OCI-LY3 (cell line): Measurements from ENCODE around the gene CC2D1A.

Source experiments
- H2AFZ ChIP-seq: fragments of 200-600, 300-600 bp; shearing (Covaris generic); 2 replicates; pipeline ENCODE4 v1.6.0; 2014; ENCODE audit warnings: antibody characterized with exemption, low read depth, low read length
- H3K27ac ChIP-seq: fragments of 200-600, 300-600 bp; sonication (generic); 2 replicates; pipeline ENCODE4 v1.5.1; 2014; ENCODE audit warnings: mild to moderate bottlenecking, low read length, moderate library complexity, mixed read lengths
- H3K27me3 ChIP-seq: fragments of 200-600, 300-600 bp; sonication (generic); 2 replicates; pipeline ENCODE4 v1.6.1; 2014; ENCODE audit warnings: low read depth, low read length, mixed read lengths
- H3K36me3 ChIP-seq: fragments of 200-600, 300-600 bp; sonication (generic); replicated peaks from 2 replicates; pipeline ENCODE3; 2014; ENCODE audit warnings: low read depth, low read length, mixed read lengths
- H3K4me1 ChIP-seq: fragments of 300-600, 200-600 bp; sonication (generic); 2 replicates; pipeline ENCODE4 v1.6.1; 2014; ENCODE audit warnings: low read length, mixed read lengths
- H3K4me2 ChIP-seq: fragments of 200-600, 300-600 bp; sonication (generic); 2 replicates; pipeline ENCODE4 v1.6.1; 2014; ENCODE audit warnings: low read length, mixed read lengths
- H3K4me3 ChIP-seq: fragments of 300-600, 200-600 bp; sonication (generic); 2 replicates; pipeline ENCODE4 v1.5.1; 2014; ENCODE audit warnings: antibody characterized with exemption, mild to moderate bottlenecking, low read length, moderate library complexity
- H3K79me2 ChIP-seq: fragments of 300-600, 200-600 bp; shearing (Covaris generic); 2 replicates; pipeline ENCODE4 v1.6.1; 2014; ENCODE audit warnings: mild to moderate bottlenecking, low read length, mixed read lengths
- H3K9ac ChIP-seq: fragments of 300-600, 200-600 bp; shearing (Covaris generic); 2 replicates; pipeline ENCODE4 v1.6.0; 2014; ENCODE audit warnings: mild to moderate bottlenecking, low read length, moderate library complexity
- H3K9me3 ChIP-seq: fragments of 200-600, 300-600 bp; shearing (Covaris generic); 2 replicates; pipeline ENCODE4 v1.6.1; 2014; ENCODE audit warnings: low read length, mixed read lengths; ENCODE audit not compliant: insufficient read depth
- H4K20me1 ChIP-seq: fragments of 200-600, 300-600 bp; sonication (generic); 2 replicates; pipeline ENCODE4 v1.6.1; 2016; ENCODE audit warnings: low read length, mixed read lengths; ENCODE audit not compliant: insufficient read depth
- EZH2phosphoT487 ChIP-seq: fragments of 200-600 bp; shearing (Covaris generic); IDR thresholded peaks from 2 replicates; pipeline ENCODE4 v1.6.1; 2018; ENCODE audit warnings: antibody characterized with exemption, mixed run types, low read depth
- TF ChIP-seq, protein P1 (sequence below): fragments of 200-600, 300-600 bp; sonication (generic); IDR thresholded peaks from 2 replicates; pipeline ENCODE4 v1.5.1; 2014; ENCODE audit warnings: antibody characterized with exemption, low read length, low read depth

Gene CC2D1A

DNA sequence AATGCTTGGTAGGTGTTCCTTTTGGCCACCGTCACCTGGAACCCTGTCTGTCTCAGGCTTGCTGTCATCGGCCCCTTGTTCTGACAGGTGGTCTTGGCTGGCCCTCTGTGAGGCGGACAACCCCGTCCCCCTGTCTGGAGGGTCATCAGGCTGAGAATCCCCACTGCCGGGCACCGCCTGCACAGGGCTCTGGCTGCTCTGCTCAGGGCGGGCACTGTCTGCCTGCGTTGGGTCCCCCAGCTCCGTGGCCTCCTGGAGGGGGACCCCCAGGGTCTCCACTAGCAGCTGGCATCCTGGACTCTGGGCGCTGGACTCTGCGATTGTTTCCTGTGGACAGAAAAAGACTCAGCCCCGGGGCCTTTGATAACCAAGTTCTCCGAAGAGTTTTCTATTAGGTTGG lies 15.9 kb upstream of the CC2D1A start:
- Histone ChIP-seq H3K4me2 (no peak overlapping the region), H3K4me3 (no peak overlapping the region), H3K9ac (no peak overlapping the region), H2AFZ (no peak overlapping the region), H3K27ac (no peak overlapping the region), H3K4me1 (peaks cover 1% of the 10 kb centered on the region; the same call in 1 of the 2 replicates), H4K20me1 (no peaks in the 10 kb centered on the region), H3K9me3 (no peaks in the 10 kb centered on the region), H3K36me3 (no peaks in the 10 kb centered on the region), H3K79me2 (no peaks in the 10 kb centered on the region), H3K27me3 (no peaks in the 10 kb centered on the region; the same call in 1 of the 2 replicates)
- TF ChIP-seq, protein P1, sequence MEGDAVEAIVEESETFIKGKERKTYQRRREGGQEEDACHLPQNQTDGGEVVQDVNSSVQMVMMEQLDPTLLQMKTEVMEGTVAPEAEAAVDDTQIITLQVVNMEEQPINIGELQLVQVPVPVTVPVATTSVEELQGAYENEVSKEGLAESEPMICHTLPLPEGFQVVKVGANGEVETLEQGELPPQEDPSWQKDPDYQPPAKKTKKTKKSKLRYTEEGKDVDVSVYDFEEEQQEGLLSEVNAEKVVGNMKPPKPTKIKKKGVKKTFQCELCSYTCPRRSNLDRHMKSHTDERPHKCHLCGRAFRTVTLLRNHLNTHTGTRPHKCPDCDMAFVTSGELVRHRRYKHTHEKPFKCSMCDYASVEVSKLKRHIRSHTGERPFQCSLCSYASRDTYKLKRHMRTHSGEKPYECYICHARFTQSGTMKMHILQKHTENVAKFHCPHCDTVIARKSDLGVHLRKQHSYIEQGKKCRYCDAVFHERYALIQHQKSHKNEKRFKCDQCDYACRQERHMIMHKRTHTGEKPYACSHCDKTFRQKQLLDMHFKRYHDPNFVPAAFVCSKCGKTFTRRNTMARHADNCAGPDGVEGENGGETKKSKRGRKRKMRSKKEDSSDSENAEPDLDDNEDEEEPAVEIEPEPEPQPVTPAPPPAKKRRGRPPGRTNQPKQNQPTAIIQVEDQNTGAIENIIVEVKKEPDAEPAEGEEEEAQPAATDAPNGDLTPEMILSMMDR, result no peak
- TF ChIP-seq EZH2phosphoT487, result no peak

DNA sequence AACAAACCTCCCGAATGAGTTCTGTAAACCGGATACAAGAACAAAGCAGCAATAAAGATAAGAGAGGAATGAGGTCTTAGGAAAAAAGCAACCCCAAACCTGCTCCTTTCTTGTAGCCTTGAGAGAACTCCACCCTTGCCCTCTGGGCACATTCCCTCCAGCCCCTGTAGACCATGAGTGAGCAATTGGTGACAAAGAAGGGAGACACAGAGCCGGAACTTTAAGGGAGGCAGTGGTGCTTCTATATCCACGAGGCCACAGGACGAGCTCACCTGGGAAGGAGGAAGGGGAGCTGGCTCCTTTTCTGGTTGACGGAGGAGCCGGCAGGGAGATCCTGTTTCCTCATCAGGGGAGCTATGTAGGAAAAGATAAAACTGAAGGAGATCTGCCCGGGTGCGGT lies 13.1 kb upstream of the CC2D1A start:
- no peak for TF ChIP-seq EZH2phosphoT487
- TF ChIP-seq, protein P1, result no peak
- no peak overlapping the region for H3K27ac ChIP-seq
- H3K36me3 ChIP-seq, result no peaks in the 10 kb centered on the region

DNA sequence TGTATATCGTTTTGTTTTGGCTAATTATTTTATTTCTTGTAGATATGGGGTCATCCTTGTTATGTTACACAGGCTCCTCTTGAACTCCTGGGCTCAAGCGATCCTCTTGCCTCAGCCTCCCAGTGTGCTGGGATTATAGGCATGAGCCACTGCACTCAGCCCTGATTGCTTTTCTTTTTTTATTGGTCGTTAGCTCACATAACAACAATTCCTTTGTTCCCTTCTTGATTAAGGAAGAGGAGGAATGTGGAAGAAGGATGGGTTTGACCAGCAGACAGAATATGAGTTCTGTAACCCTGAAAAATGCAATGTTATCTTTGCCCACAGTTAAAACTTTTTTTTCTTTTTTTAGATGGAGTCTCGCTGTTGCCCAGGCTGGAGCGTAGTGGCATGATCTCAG lies 11.4 kb upstream of the CC2D1A start:
- no peak overlapping the region for H3K9ac ChIP-seq
- no peak overlapping the region for H3K4me3 ChIP-seq
- H3K27me3 ChIP-seq, result no peaks in the 10 kb centered on the region
- H3K4me2 ChIP-seq, result no peak overlapping the region
- H3K27ac ChIP-seq, result no peak overlapping the region
- no peaks in the 10 kb centered on the region for H3K9me3 ChIP-seq
- TF ChIP-seq EZH2phosphoT487, result no peak
- TF ChIP-seq, protein P1, result no peak
- no peaks in the 10 kb centered on the region for H3K79me2 ChIP-seq
- no peak overlapping the region for H2AFZ ChIP-seq
- no peaks in the 10 kb centered on the region for H3K36me3 ChIP-seq
- no peaks in the 10 kb centered on the region for H3K4me1 ChIP-seq
- H4K20me1 ChIP-seq, result no peaks in the 10 kb centered on the region

More for the DNA sequence above, 13.1 kb upstream of the CC2D1A start:
- H2AFZ ChIP-seq, result no peak overlapping the region
- H3K9me3 ChIP-seq, result no peaks in the 10 kb centered on the region
- no peak overlapping the region for H3K4me2 ChIP-seq
- no peaks in the 10 kb centered on the region for H3K79me2 ChIP-seq
- no peak overlapping the region for H3K9ac ChIP-seq
- no peaks in the 10 kb centered on the region for H4K20me1 ChIP-seq
- no peak overlapping the region for H3K4me3 ChIP-seq
- H3K4me1 ChIP-seq, result no peaks in the 10 kb centered on the region
- no peaks in the 10 kb centered on the region for H3K27me3 ChIP-seq

DNA sequence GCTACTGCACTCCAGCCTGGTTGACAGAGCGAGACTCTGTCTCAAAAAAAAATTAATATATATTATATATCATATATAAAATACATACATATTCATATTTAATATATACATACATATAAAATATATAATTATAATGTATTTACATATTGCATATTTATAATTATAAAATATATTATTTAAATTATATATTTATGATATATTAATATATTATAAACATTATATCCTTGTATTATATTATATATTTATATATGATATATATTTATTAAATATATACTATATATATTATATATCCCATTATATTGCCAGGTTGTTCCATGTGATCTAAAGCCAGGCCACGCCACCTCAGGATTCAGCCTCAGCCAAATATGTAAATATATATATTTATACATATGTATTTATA lies 9.8 kb upstream of the CC2D1A start:
- H2AFZ ChIP-seq, result no peak overlapping the region
- no peak for TF ChIP-seq EZH2phosphoT487
- TF ChIP-seq, protein P1, result no peak
- H3K79me2 ChIP-seq, result no peaks in the 10 kb centered on the region

More for the DNA sequence above, 9.8 kb upstream of the CC2D1A start:
- H3K4me3 ChIP-seq, result no peak overlapping the region
- H3K9ac ChIP-seq, result no peak overlapping the region
- no peaks in the 10 kb centered on the region for H3K9me3 ChIP-seq
- no peak overlapping the region for H3K27ac ChIP-seq
- no peaks in the 10 kb centered on the region for H3K27me3 ChIP-seq
- H3K36me3 ChIP-seq, result no peaks in the 10 kb centered on the region
- no peak overlapping the region for H3K4me2 ChIP-seq
- H4K20me1 ChIP-seq, result no peaks in the 10 kb centered on the region
- H3K4me1 ChIP-seq, result no peaks in the 10 kb centered on the region
